Keratinocyte (primary cell): ENCODE measurements around the gene CAPZB. TPM values are rescaled to one million over a fixed set of nuclear protein-coding genes. Genes with fewer than 3 reads are reported as not detected.

Source experiments
- DNase-seq: peaks from one replicate; pipeline ENCODE4 v3.0.0-alpha.2; 2011; ENCODE audit warnings: low read depth, missing footprints, low spot score
- FAIRE-seq: peaks from 2 replicates; lab custom pipeline; 2011; peaks lifted over from hg19 to GRCh38; lab: Jason Lieb, UNC
- H2AFZ ChIP-seq: 2 replicates; pipeline ENCODE4 v1.6.0; 2012; ENCODE audit warnings: low read length, control low read depth, inconsistent platforms; ENCODE audit not compliant: control insufficient read depth
- H3K27ac ChIP-seq: 2 replicates; pipeline ENCODE4 v1.5.1; 2011; ENCODE audit warnings: low read length; ENCODE audit not compliant: control insufficient read depth, insufficient read depth
- H3K27me3 ChIP-seq: 3 replicates; pipeline ENCODE4 v1.6.0; 2011; ENCODE audit warnings: low read length; ENCODE audit not compliant: control insufficient read depth, insufficient read depth; ENCODE audit errors: extremely low read depth
- H3K36me3 ChIP-seq, 2 experiments: 2 replicates in 1 of 2; 3 replicates in 1 of 2; pipeline ENCODE4 v1.5.1; 2011; ENCODE audit warnings: low read length in 2 of 2, mild to moderate bottlenecking in 1 of 2; ENCODE audit not compliant: control insufficient read depth in 2 of 2, insufficient read depth in 2 of 2; ENCODE audit errors: extremely low read depth in 1 of 2
- H3K4me1 ChIP-seq: 3 replicates; pipeline ENCODE4 v1.5.1; 2011; ENCODE audit warnings: low read length; ENCODE audit not compliant: control insufficient read depth, insufficient read depth; ENCODE audit errors: extremely low read depth
- H3K4me2 ChIP-seq: 3 replicates; pipeline ENCODE4 v1.6.0; 2011; ENCODE audit warnings: low read depth, low read length; ENCODE audit not compliant: control insufficient read depth, insufficient read depth; ENCODE audit errors: extremely low read depth
- H3K4me3 ChIP-seq, 3 experiments: fragments of 200-600 bp in 1 of 3; sonication (generic) in 1 of 3; 2 replicates in 2 of 3; 3 replicates in 1 of 3; pipeline ENCODE4 v1.5.1; 2011 to 2016; ENCODE audit warnings: low read length in 3 of 3, mild to moderate bottlenecking in 3 of 3, control low read depth in 2 of 3, inconsistent platforms in 1 of 3, low read depth in 1 of 3, mixed read lengths in 1 of 3, mixed run types in 1 of 3, moderate library complexity in 1 of 3; ENCODE audit not compliant: control insufficient read depth in 2 of 3, insufficient read depth in 2 of 3; ENCODE audit errors: extremely low read depth in 1 of 3
- H3K79me2 ChIP-seq: 2 replicates; pipeline ENCODE4 v1.6.0; 2012; ENCODE audit warnings: low read length; ENCODE audit not compliant: control insufficient read depth, insufficient read depth
- H3K9ac ChIP-seq: 3 replicates; pipeline ENCODE4 v1.6.0; 2011; ENCODE audit warnings: low read length; ENCODE audit not compliant: control insufficient read depth, insufficient read depth; ENCODE audit errors: extremely low read depth
- H3K9me1 ChIP-seq: 3 replicates; pipeline ENCODE4 v1.6.0; 2011; ENCODE audit warnings: low read length; ENCODE audit not compliant: control insufficient read depth, insufficient read depth; ENCODE audit errors: extremely low read depth
- H3K9me3 ChIP-seq: 2 replicates; pipeline ENCODE4 v1.5.1; 2012; ENCODE audit warnings: low read depth, low read length; ENCODE audit not compliant: control insufficient read depth
- H4K20me1 ChIP-seq: 3 replicates; pipeline ENCODE4 v1.6.0; 2011; ENCODE audit warnings: low read length; ENCODE audit not compliant: control insufficient read depth, insufficient read depth; ENCODE audit errors: extremely low read depth
- CTCF ChIP-seq, 3 experiments: IDR thresholded peaks in 1 of 3; conservative IDR thresholded peaks in 1 of 3; optimal IDR thresholded peaks in 1 of 3; 2 replicates in 2 of 3; 3 replicates in 1 of 3; pipeline versions ENCODE3 to v1.5.1; 2011; ENCODE audit warnings: low read length in 3 of 3, mild to moderate bottlenecking in 3 of 3, moderate library complexity in 2 of 3, control low read depth in 1 of 3, inconsistent platforms in 1 of 3; ENCODE audit not compliant: insufficient read depth in 2 of 3; ENCODE audit errors: extremely low read depth in 1 of 3
- EZH2 ChIP-seq: IDR thresholded peaks from one replicate; pipeline ENCODE4 v1.6.1; 2012; ENCODE audit warnings: inconsistent platforms, mild to moderate bottlenecking, low read length, moderate library complexity
- dilution Hi-C: fragments of 300-500 bp; cut with MboI; formaldehyde crosslinking; loops from one replicate; pipeline ENCODE4 v1.7.0; 2020; ENCODE audit warnings: low sequenced_read_pairs; ENCODE audit not compliant: extremely low pct_ligation_motif_present
- polyA plus RNA-seq, 5 experiments: library from polyadenylated mRNA; depleted of rRNA in 3 of 5; stranded (reverse) in 3 of 5; stranded (forward) in 1 of 5; unstranded in 1 of 5; fragments of >200 nt; gene quantifications; 1 replicate in 1 of 5; 2 replicates in 3 of 5; 3 replicates in 1 of 5; pipeline versions ENCODE4 v1.2.1 to v1.2.3, GENCODE V29; 2011 to 2012; ENCODE audit warnings: missing spikeins in 2 of 5, low read depth in 1 of 5, low replicate concordance in 1 of 5

CAPZB gene
- polyA plus RNA-seq, 1 donor (not counting 4 experiments of a cell fraction or from before 2014, with no cell fraction given): 193 TPM

DNA sequence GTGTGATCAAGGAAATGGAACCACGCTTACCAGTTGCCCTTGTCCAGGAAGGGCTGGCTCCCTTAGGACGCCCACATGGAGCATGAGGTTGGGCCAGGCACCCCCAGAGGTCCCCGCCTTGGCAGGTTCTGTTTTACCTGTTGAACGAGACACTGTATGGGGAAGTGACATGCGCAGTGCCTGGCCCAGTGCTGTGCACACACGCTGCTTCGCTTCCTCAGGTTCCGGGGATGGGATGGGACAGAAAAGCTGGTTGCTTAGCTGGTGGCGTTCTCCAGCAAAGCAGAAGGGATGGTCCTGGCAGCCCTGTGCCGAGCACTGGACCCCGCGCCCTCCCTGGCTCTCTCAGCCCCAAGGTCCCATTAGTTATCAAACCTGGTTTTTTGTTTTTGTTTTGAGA is 152.5 kb downstream of the CAPZB start:
- Histone ChIP-seq H3K4me2 (no peak overlapping the region), H3K27me3 (no peaks in the 10 kb centered on the region), H3K36me3 (peaks cover 0 to 5% of the 10 kb centered on the region in 2 experiments), H3K79me2 (no peaks in the 10 kb centered on the region), H3K4me1 (no peaks in the 10 kb centered on the region), H3K9me1 (no peaks in the 10 kb centered on the region), H3K27ac (no peak overlapping the region), H3K9ac (no peak overlapping the region), H4K20me1 (peaks cover 3% of the 10 kb centered on the region), H2AFZ (no peak overlapping the region), H3K4me3 (no peak overlapping the region), H3K9me3 (no peaks in the 10 kb centered on the region)
- DNase-seq (no peak), FAIRE-seq (no peak)
- TF ChIP-seq EZH2: no peak
- TF ChIP-seq CTCF (optimal IDR thresholded peaks at IDR 0.05 in 1 of 3, IDR thresholded peaks at IDR 0.05 in 1 of 3, conservative IDR thresholded peaks at IDR 0.05 in 1 of 3; ENCODE audit: extremely low read depth in 1 of 3, insufficient read depth in 2 of 3, low read length in 3 of 3): no peak
- dilution Hi-C loops: no loop called here

DNA sequence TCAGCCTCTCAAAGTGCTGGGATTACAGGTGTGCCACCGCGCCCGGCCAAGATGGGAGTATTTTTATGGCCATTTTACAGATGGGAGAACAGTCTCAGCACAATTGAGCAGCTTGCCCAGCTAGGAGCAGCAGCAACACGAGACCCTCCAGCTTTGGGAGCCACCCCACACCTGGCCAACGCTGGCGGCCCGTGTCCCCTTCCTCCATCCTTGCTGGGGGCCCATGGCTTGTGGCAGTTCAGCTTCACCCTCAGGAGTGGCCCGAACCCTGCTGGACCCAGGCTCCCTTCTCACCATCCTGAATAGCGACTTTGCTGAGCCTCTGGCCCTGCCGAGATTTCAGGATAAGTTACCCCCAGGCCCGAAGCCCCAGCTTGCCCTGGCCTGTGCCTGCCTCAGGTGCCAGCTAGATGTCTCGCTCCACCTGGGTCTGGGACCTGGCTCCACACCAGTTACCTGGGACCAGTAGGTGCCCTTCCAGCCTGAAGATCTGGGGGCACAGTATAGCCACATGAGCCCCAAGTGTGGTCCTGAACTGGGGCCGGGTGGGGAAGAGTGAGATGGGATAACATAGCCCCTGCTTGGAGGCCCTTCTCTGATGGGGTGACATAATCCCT is 154.0 kb downstream of the CAPZB start:
- H3K9me3 ChIP-seq: no peaks in the 10 kb centered on the region
- H4K20me1 ChIP-seq: peaks cover 3% of the 10 kb centered on the region
- H3K4me1 ChIP-seq: no peaks in the 10 kb centered on the region
- dilution Hi-C loops: no loop called here
- H3K9me1 ChIP-seq: no peaks in the 10 kb centered on the region
- no peaks in the 10 kb centered on the region for H3K79me2 ChIP-seq
- H3K9ac ChIP-seq: no peak overlapping the region
- H3K36me3 ChIP-seq: peaks cover 0 to 6% of the 10 kb centered on the region in 2 experiments
- no peak for TF ChIP-seq EZH2
- no peak for TF ChIP-seq CTCF (optimal IDR thresholded peaks at IDR 0.05 in 1 of 3, IDR thresholded peaks at IDR 0.05 in 1 of 3, conservative IDR thresholded peaks at IDR 0.05 in 1 of 3; ENCODE audit: extremely low read depth in 1 of 3, insufficient read depth in 2 of 3, low read length in 3 of 3)
- H3K27ac ChIP-seq: no peak overlapping the region
- FAIRE-seq (no peak), DNase-seq (no peak)
- no peak overlapping the region for H3K4me3 ChIP-seq
- no peak overlapping the region for H2AFZ ChIP-seq
- H3K4me2 ChIP-seq: no peak overlapping the region
- H3K27me3 ChIP-seq: no peaks in the 10 kb centered on the region
